ENCODE results near the gene ASIC3.

The ASIC3 gene

DNA sequence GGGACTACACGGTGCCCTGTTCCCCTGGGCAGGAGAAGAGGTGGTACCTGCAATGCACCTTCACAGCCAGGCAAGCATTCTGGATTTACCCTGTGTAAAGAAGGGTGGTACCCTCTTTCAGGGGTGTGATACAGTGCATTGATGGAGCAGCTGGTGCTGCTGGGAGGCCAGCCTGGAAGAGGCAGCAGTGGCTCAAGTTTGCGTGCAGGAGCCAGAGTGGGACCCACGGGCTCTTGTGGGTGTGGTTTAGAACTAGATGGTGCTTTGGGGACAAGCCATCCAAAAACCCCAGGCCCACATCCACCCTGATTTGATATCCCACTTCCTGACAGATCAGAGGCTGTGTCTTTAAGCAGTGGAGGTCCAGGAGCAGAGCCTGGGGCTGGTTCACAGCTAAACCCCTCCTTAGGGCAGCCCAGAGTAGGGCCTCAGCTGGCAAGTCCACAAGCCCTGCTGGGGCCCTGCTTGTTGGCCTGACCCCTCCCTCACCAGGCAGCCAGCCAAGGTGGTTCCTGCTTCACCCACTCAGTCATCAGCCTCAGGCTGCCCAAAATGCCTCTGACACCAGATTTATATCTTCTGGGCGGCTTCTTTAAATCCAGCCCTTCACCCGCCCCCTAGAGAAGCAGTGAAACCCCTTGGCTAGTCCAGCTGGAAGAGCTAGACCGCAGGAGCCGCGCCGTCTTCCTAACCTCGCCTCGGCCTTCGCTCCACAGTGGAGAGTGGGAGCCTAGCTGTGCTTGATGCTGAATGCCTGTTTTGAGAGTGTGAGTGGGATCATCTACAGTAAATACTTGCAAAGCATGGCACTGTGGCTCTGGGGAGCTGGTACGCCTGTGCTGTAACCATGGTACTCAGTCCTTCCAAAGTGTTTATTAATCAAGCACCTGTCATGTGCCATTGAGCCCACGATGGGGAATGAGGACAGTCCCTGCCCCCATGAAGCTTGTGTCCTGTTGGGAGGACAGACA, 1.4 kb upstream of the ASIC3 start:
- H3K4me3 ChIP-seq (ENCODE audit: low read length, poor library complexity, severe bottlenecking) = no peak overlapping the region
- H3K9ac ChIP-seq (ENCODE audit: low read depth, low read length, poor library complexity, severe bottlenecking) = no peak overlapping the region
- H3K9me3 ChIP-seq (ENCODE audit: insufficient read depth, low read depth, low read length) = no peaks in the 10 kb centered on the region
- peaks cover 3% of the 10 kb centered on the region for H3K4me1 ChIP-seq (ENCODE audit: insufficient read depth, low read length, poor library complexity, severe bottlenecking)
- no peaks in the 10 kb centered on the region for H3F3A ChIP-seq (ENCODE audit: low read depth)
- H3K79me2 ChIP-seq (ENCODE audit: insufficient read depth, low read length) = no peaks in the 10 kb centered on the region
- H4K20me1 ChIP-seq (ENCODE audit: insufficient read depth, low read length, poor library complexity, severe bottlenecking) = no peaks in the 10 kb centered on the region
- H2AFZ ChIP-seq (ENCODE audit: low read length) = no peak overlapping the region
- no peaks in the 10 kb centered on the region for H3K9me2 ChIP-seq (replicated peaks; ENCODE audit: low read depth, low read length)
- no peaks in the 10 kb centered on the region for H3K36me3 ChIP-seq (ENCODE audit: insufficient read depth, low read length)
- no peaks in the 10 kb centered on the region for H3K27me3 ChIP-seq (ENCODE audit: insufficient read depth, low read length, poor library complexity, severe bottlenecking)
- TF ChIP-seq, protein P1, sequence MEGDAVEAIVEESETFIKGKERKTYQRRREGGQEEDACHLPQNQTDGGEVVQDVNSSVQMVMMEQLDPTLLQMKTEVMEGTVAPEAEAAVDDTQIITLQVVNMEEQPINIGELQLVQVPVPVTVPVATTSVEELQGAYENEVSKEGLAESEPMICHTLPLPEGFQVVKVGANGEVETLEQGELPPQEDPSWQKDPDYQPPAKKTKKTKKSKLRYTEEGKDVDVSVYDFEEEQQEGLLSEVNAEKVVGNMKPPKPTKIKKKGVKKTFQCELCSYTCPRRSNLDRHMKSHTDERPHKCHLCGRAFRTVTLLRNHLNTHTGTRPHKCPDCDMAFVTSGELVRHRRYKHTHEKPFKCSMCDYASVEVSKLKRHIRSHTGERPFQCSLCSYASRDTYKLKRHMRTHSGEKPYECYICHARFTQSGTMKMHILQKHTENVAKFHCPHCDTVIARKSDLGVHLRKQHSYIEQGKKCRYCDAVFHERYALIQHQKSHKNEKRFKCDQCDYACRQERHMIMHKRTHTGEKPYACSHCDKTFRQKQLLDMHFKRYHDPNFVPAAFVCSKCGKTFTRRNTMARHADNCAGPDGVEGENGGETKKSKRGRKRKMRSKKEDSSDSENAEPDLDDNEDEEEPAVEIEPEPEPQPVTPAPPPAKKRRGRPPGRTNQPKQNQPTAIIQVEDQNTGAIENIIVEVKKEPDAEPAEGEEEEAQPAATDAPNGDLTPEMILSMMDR (conservative IDR thresholded peaks at IDR 0.05; ENCODE audit: low read length) = no peak
- TF ChIP-seq EZH2phosphoT487 (IDR thresholded peaks at IDR 0.05; ENCODE audit: borderline replicate concordance) = no peak
- no peak overlapping the region for H3K4me2 ChIP-seq (ENCODE audit: low read depth, low read length, poor library complexity, severe bottlenecking)

DNA sequence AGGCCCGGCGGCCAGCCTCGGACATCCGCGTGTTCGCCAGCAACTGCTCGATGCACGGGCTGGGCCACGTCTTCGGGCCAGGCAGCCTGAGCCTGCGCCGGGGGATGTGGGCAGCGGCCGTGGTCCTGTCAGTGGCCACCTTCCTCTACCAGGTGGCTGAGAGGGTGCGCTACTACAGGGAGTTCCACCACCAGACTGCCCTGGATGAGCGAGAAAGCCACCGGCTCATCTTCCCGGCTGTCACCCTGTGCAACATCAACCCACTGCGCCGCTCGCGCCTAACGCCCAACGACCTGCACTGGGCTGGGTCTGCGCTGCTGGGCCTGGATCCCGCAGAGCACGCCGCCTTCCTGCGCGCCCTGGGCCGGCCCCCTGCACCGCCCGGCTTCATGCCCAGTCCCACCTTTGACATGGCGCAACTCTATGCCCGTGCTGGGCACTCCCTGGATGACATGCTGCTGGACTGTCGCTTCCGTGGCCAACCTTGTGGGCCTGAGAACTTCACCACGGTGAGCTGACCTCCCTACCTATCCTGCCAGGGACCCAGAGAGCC, 656 bp downstream of the ASIC3 start:
- TF ChIP-seq, protein P1 (conservative IDR thresholded peaks at IDR 0.05; ENCODE audit: low read length) = no peak
- no peak for TF ChIP-seq EZH2phosphoT487 (IDR thresholded peaks at IDR 0.05; ENCODE audit: borderline replicate concordance)
- no peaks in the 10 kb centered on the region for H3K27me3 ChIP-seq (ENCODE audit: insufficient read depth, low read length, poor library complexity, severe bottlenecking)
- no peak overlapping the region for H3K4me2 ChIP-seq (ENCODE audit: low read depth, low read length, poor library complexity, severe bottlenecking)
- H3K36me3 ChIP-seq (ENCODE audit: insufficient read depth, low read length) = no peaks in the 10 kb centered on the region
- no peak overlapping the region for H3K4me3 ChIP-seq (ENCODE audit: low read length, poor library complexity, severe bottlenecking)
- no peaks in the 10 kb centered on the region for H4K20me1 ChIP-seq (ENCODE audit: insufficient read depth, low read length, poor library complexity, severe bottlenecking)
- H3K9me3 ChIP-seq (ENCODE audit: insufficient read depth, low read depth, low read length) = no peaks in the 10 kb centered on the region
- no peak overlapping the region for H2AFZ ChIP-seq (ENCODE audit: low read length)
- no peaks in the 10 kb centered on the region for H3K9me2 ChIP-seq (replicated peaks; ENCODE audit: low read depth, low read length)
- H3K9ac ChIP-seq (ENCODE audit: low read depth, low read length, poor library complexity, severe bottlenecking) = no peak overlapping the region
- no peaks in the 10 kb centered on the region for H3F3A ChIP-seq (ENCODE audit: low read depth)
- H3K79me2 ChIP-seq (ENCODE audit: insufficient read depth, low read length) = no peaks in the 10 kb centered on the region
- peaks cover 16% of the 10 kb centered on the region for H3K4me1 ChIP-seq (ENCODE audit: insufficient read depth, low read length, poor library complexity, severe bottlenecking)

DNA sequence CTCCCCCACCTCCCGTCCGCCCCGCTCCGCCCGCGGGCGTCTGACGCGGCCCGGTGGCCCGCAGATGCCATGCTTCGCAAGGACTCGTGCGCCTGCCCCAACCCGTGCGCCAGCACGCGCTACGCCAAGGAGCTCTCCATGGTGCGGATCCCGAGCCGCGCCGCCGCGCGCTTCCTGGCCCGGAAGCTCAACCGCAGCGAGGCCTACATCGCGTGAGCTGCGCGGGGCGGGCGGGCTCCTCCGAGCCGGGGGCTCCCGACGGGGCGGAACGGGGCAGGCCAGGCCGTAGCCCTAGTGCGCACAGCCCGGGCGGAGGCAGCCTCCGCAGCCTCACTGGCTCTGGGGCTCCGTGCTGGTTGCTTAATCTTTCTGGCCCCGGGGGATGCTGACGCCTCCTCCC, 2.8 kb downstream of the ASIC3 start:
- Histone ChIP-seq H3K79me2 (ENCODE audit: insufficient read depth, low read length) (no peaks in the 10 kb centered on the region), H3K9ac (ENCODE audit: low read depth, low read length, poor library complexity, severe bottlenecking) (no peak overlapping the region), H3K9me3 (ENCODE audit: insufficient read depth, low read depth, low read length) (no peaks in the 10 kb centered on the region), H4K20me1 (ENCODE audit: insufficient read depth, low read length, poor library complexity, severe bottlenecking) (no peaks in the 10 kb centered on the region), H3F3A (ENCODE audit: low read depth) (no peaks in the 10 kb centered on the region), H3K36me3 (ENCODE audit: insufficient read depth, low read length) (no peaks in the 10 kb centered on the region), H3K9me2 (replicated peaks; ENCODE audit: low read depth, low read length) (no peaks in the 10 kb centered on the region), H3K4me3 (ENCODE audit: low read length, poor library complexity, severe bottlenecking) (no peak overlapping the region), H3K4me1 (ENCODE audit: insufficient read depth, low read length, poor library complexity, severe bottlenecking) (peaks cover 18% of the 10 kb centered on the region), H3K27me3 (ENCODE audit: insufficient read depth, low read length, poor library complexity, severe bottlenecking) (no peaks in the 10 kb centered on the region), H3K4me2 (ENCODE audit: low read depth, low read length, poor library complexity, severe bottlenecking) (no peak overlapping the region), H2AFZ (ENCODE audit: low read length) (no peak overlapping the region)
- TF ChIP-seq EZH2phosphoT487 (IDR thresholded peaks at IDR 0.05; ENCODE audit: borderline replicate concordance) = no peak
- TF ChIP-seq, protein P1 (conservative IDR thresholded peaks at IDR 0.05; ENCODE audit: low read length) = no peak
